GM23338 (cell line): ENCODE results near the gene TMED10. TPM values are rescaled to one million over a fixed set of nuclear protein-coding genes. Genes with fewer than 3 reads are reported as not detected.
"Not testable (repeated sequence)": the region's sequence is repeated elsewhere in the genome, so short reads cannot be mapped to it uniquely, and the experiment has no call there.

Experiments
- ATAC-seq: fragments of 200-7000 bp; cut with Tn5 transposase; 3 replicates; pipeline ENCODE4 v1.9.1; 2020
- DNase-seq: peaks from one replicate; pipeline ENCODE4 v3.0.0-alpha.2; 2015; ENCODE audit warnings: low spot score
- H2AFZ ChIP-seq: fragments of 200-600 bp; sonication (generic); 2 replicates; pipeline ENCODE4 v1.8.0; 2016; ENCODE audit warnings: antibody characterized with exemption, mild to moderate bottlenecking, moderate library complexity
- H3F3A ChIP-seq: fragments of 200-600 bp; sonication (generic); replicated peaks from 2 replicates; pipeline ENCODE4 v1.8.0; 2017; ENCODE audit warnings: antibody characterized with exemption, mixed run types, low read depth
- H3K27ac ChIP-seq: fragments of 200-600 bp; sonication (generic); 2 replicates; pipeline ENCODE4 v1.6.1; 2016; ENCODE audit warnings: low read depth
- H3K27me3 ChIP-seq: fragments of 200-600 bp; sonication (generic); 2 replicates; pipeline ENCODE4 v1.8.0; 2016; ENCODE audit warnings: mild to moderate bottlenecking, mixed run types, moderate library complexity; ENCODE audit not compliant: insufficient read depth
- H3K36me3 ChIP-seq: fragments of 200-600 bp; sonication (generic); 2 replicates; pipeline ENCODE4 v1.8.0; 2016; ENCODE audit warnings: mild to moderate bottlenecking; ENCODE audit not compliant: insufficient read depth
- H3K4me1 ChIP-seq: fragments of 200-600 bp; sonication (generic); 2 replicates; pipeline ENCODE4 v1.8.0; 2016; ENCODE audit warnings: mild to moderate bottlenecking, moderate library complexity; ENCODE audit not compliant: insufficient read depth
- H3K4me2 ChIP-seq: fragments of 200-600 bp; sonication (generic); 2 replicates; pipeline ENCODE4 v1.7.1; 2017; ENCODE audit warnings: mixed run types
- H3K4me3 ChIP-seq: fragments of 200-600 bp; sonication (generic); 2 replicates; pipeline ENCODE4 v1.6.1; 2016; ENCODE audit warnings: mixed run types
- H3K79me2 ChIP-seq: fragments of 200-600 bp; sonication (generic); replicated peaks from 2 replicates; pipeline ENCODE4 v1.8.0; 2017; ENCODE audit warnings: mild to moderate bottlenecking; ENCODE audit not compliant: insufficient read depth
- H3K9me2 ChIP-seq: fragments of 200-600 bp; sonication (generic); 2 replicates; pipeline ENCODE4 v1.8.0; 2017; ENCODE audit not compliant: insufficient read depth
- H4K20me1 ChIP-seq: fragments of 200-600 bp; sonication (generic); replicated peaks from 2 replicates; pipeline ENCODE4 v1.8.0; 2017; ENCODE audit warnings: mild to moderate bottlenecking; ENCODE audit not compliant: insufficient read depth
- H3K27ac Mint-ChIP-seq: 2 replicates; pipeline ENCODE4 v1.8.0; 2020; ENCODE audit warnings: inconsistent platforms, mild to moderate bottlenecking, moderate library complexity, mixed read lengths
- H3K27me3 Mint-ChIP-seq: 3 replicates; pipeline ENCODE4 v1.8.0; 2022; ENCODE audit warnings: low read depth, mild to moderate bottlenecking, moderate library complexity, mixed read lengths, inconsistent platforms; ENCODE audit not compliant: insufficient read depth, poor library complexity
- H3K36me3 Mint-ChIP-seq: 3 replicates; pipeline ENCODE4 v1.8.0; 2021; ENCODE audit warnings: low read depth, mild to moderate bottlenecking, inconsistent platforms, moderate library complexity, mixed read lengths
- H3K4me1 Mint-ChIP-seq: 3 replicates; pipeline ENCODE4 v1.8.0; 2020; ENCODE audit warnings: mild to moderate bottlenecking, inconsistent platforms, mixed read lengths
- H3K4me3 Mint-ChIP-seq: 3 replicates; pipeline ENCODE4 v1.8.0; 2021; ENCODE audit warnings: moderate library complexity, mild to moderate bottlenecking, inconsistent platforms, mixed read lengths
- H3K9me3 Mint-ChIP-seq: 3 replicates; pipeline ENCODE4 v1.8.0; 2020; ENCODE audit warnings: moderate library complexity, mild to moderate bottlenecking, inconsistent platforms, mixed read lengths
- POLR2AphosphoS5 ChIP-seq: IDR thresholded peaks from 2 replicates; pipeline ENCODE4 v1.6.1; 2016; ENCODE audit warnings: antibody characterized with exemption, low read depth
- STAT1 ChIP-seq: IDR thresholded peaks from one replicate; pipeline ENCODE4 v1.6.1; 2016; ENCODE audit warnings: antibody characterized with exemption; ENCODE audit not compliant: unreplicated experiment
- polyA plus RNA-seq: library from polyadenylated mRNA; unstranded; fragments of >200 nt; fragmentation: Nextera tagmentation; extraction: Ambion mirVana; gene quantifications from 2 replicates; pipeline ENCODE4 v1.2.1, GENCODE V29; 2016
- total RNA-seq: library from RNA; depleted of rRNA; stranded (reverse); fragments of >200 nt; shearing (Covaris generic); gene quantifications from 2 replicates; pipeline ENCODE4 v1.2.3, GENCODE V29; 2014

Gene TMED10
- total and polyA plus RNA-seq, 2 experiments from 2014 or later: 180 to 196 TPM

GRCh38 chr14:75128596-75128990, 47.8 kb downstream of the TMED10 start:
- TF ChIP-seq STAT1: no peak
- Histone ChIP-seq H4K20me1 (no peaks in the 10 kb centered on the region; the same call in 1 of the 2 replicates), H3K36me3 (peaks cover under 1% of the 10 kb centered on the region; the same call in 1 of the 2 replicates), H3F3A (peaks cover 9% of the 10 kb centered on the region; the same call in 1 of the 2 replicates), H3K4me3 (no peak overlapping the region), H2AFZ (no peak overlapping the region), H3K4me2 (no peak overlapping the region), H3K27me3 (no peaks in the 10 kb centered on the region), H3K27ac (no peak overlapping the region), H3K9me2 (no peaks in the 10 kb centered on the region), H3K4me1 (peaks cover 15% of the 10 kb centered on the region), H3K79me2 (peaks cover 10% of the 10 kb centered on the region)
- peaks cover 4% of the 10 kb centered on the region; the same call in 2 of the 3 replicates for H3K9me3 Mint-ChIP-seq
- no peak for DNase-seq
- H3K4me1 Mint-ChIP-seq: peaks cover 22% of the 10 kb centered on the region
- peaks cover 14% of the 10 kb centered on the region for H3K36me3 Mint-ChIP-seq
- ATAC-seq: no peak
- no peak overlapping the region for H3K27ac Mint-ChIP-seq
- peak overlapping the region; percentile 38; the same call in 2 of the 3 replicates for H3K4me3 Mint-ChIP-seq
- H3K27me3 Mint-ChIP-seq: peaks cover 5% of the 10 kb centered on the region

- H4K20me1 ChIP-seq: no peaks in the 10 kb centered on the region; the same call in 1 of the 2 replicates
- H3K4me3 ChIP-seq: peak overlapping the region; percentile 81
- peak overlapping the region; percentile 96 for H3K4me3 Mint-ChIP-seq
- H3F3A ChIP-seq: peaks cover 4% of the 10 kb centered on the region; the same call in 1 of the 2 replicates
- H3K27ac Mint-ChIP-seq: peak overlapping the region; percentile 87
- H3K36me3 Mint-ChIP-seq: peaks cover 9% of the 10 kb centered on the region
- DNase-seq (no peak), ATAC-seq (no peak)
- no peaks in the 10 kb centered on the region for H3K36me3 ChIP-seq
- H3K4me1 ChIP-seq: peaks cover 15% of the 10 kb centered on the region
- H3K27ac ChIP-seq: no peak overlapping the region
- peak overlapping the region; percentile 80 for H3K4me2 ChIP-seq
- H3K27me3 Mint-ChIP-seq: peaks cover 5% of the 10 kb centered on the region
- peaks cover 22% of the 10 kb centered on the region for H3K4me1 Mint-ChIP-seq
- no peak overlapping the region for H2AFZ ChIP-seq
- H3K79me2 ChIP-seq: peaks cover 10% of the 10 kb centered on the region
- H3K9me2 ChIP-seq: no peaks in the 10 kb centered on the region
- H3K9me3 Mint-ChIP-seq: peaks cover under 1% of the 10 kb centered on the region; the same call in 1 of the 3 replicates
- no peak for TF ChIP-seq POLR2AphosphoS5
- no peaks in the 10 kb centered on the region for H3K27me3 ChIP-seq
Observed at GRCh38 chr14:75127903-75128595, 48.4 kb downstream of the TMED10 start.

DNA sequence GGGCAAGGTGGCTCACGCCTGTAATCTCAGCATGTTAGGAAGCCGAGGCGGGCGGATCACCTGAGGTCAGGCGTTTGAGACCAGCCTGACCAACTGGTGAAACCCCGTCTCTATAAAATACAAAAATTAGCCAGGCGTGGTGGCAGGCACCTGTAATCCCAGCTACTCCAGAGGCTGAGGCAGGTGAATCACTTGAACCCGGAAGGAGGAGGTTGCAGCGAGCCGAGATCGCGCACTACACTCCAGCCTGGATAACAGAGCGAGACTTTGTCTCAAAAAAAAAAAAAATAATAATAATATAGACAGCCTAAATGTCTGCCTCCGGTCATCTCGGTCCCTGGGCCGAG, 49.0 kb downstream of the TMED10 start:
- not testable (repeated sequence) for H3K36me3 ChIP-seq, H3K9me3 Mint-ChIP-seq, H3K9me2 ChIP-seq, DNase-seq, H3K27me3 Mint-ChIP-seq, H3K27me3 ChIP-seq, ATAC-seq, H3K36me3 Mint-ChIP-seq, H3F3A ChIP-seq, H4K20me1 ChIP-seq
- Mint-ChIP-seq H3K27ac (peak overlapping the region; percentile 98), H3K4me3 (peak overlapping the region; percentile 96), H3K4me1 (peaks cover 19% of the 10 kb centered on the region)
- Histone ChIP-seq H3K4me3 (peak overlapping the region; percentile 81), H3K4me1 (peaks cover 15% of the 10 kb centered on the region), H3K79me2 (peaks cover 10% of the 10 kb centered on the region), H3K27ac (peak overlapping the region; percentile 94), H2AFZ (peak overlapping the region; percentile 93; the same call in 1 of the 2 replicates), H3K4me2 (peak overlapping the region; percentile 80)
